ENCODE data around the gene DMAC2L. TPM values are rescaled to one million over a fixed set of nuclear protein-coding genes. Genes with fewer than 3 reads are reported as not detected.

The DMAC2L gene
- 10 to 100 TPM; 13.3 to 16.1 TPM for total RNA-seq

GRCh38 chr14:50311972-50312733 lies at the start of gene DMAC2L, which contains the start of gene L2HGDH:
TSS of gene DMAC2L (plus strand) at chr14:50312324. CDS start at chr14:50321488, 9,164 bp downstream.
TSS of gene L2HGDH (minus strand) at chr14:50312229. CDS start at chr14:50312150, 79 bp downstream.
- Mint-ChIP-seq H3K27ac (peak within 1 kb of the TSS; percentile 97), H3K4me3 (peak within 1 kb of the TSS; percentile 91), H3K36me3 (peaks cover 39% of the 10 kb centered on the region), H3K4me1 (peaks cover 46% of the 10 kb centered on the region), H3K9me3 (ENCODE audit: low read depth) (peaks cover 2% of the 10 kb centered on the region), H3K27me3 (no peaks in the 10 kb centered on the region)
- CTCF ChIA-PET = interaction anchor here (0.8 to 2.7 kb wide), 4 partner anchors 9 to 220 kb away, joined by 3 to 33 read pairs (median 4); partner anchors contain the start of genes MAP4K5 and SOS2
- DNase-seq (peak; percentile 93), ATAC-seq (peak; percentile 95)

DNA sequence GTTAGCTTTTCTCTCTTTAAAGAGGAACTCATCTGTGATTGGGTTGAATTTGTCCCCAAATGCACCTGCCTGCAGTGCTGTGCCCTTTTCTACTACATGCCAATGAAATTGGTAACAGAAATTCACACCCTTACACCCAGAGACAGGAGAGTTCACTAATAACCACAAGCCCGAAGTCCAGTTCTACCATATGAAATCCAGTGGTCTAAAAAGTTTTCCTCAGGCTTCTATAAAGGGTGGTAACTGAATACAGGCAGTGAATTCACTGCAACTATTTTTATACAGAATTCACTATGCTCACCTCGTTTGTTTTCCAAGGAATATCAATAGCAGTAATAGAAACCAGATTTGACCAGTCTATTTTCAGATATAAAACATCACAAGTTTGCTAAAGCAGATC lies 49.3 kb upstream of the DMAC2L start:
- no peaks in the 10 kb centered on the region for H3K9me3 Mint-ChIP-seq (ENCODE audit: low read depth)

DNA sequence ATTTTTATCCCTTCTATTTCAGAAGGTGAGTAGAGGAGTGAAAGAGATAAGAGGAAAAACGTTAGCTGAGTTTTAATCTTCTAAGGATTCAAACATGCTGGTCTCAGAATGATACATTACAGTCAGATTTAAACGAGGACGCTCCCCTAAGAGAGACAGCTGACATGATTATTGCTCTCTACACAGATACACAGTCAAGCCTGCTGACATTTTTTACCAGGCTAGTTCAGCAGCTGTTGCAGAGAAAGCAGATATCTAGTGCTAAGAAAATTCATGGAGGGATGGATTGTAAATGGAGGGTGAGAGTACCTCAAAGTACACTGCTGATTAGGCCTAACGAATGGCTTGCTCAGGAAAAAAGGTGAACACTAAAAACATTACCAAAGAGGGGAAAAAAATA lies 48.8 kb upstream of the DMAC2L start:
- no peaks in the 10 kb centered on the region for H3K9me3 Mint-ChIP-seq (ENCODE audit: low read depth)
- CTCF ChIA-PET = no interaction called here
- peaks cover 2% of the 10 kb centered on the region for H3K4me1 Mint-ChIP-seq
- no peak overlapping the region for H3K4me3 Mint-ChIP-seq
- H3K36me3 Mint-ChIP-seq = peaks cover 8% of the 10 kb centered on the region
- DNase-seq (no peak), ATAC-seq (no peak)
- no peaks in the 10 kb centered on the region for H3K27me3 Mint-ChIP-seq
- H3K27ac Mint-ChIP-seq = no peak overlapping the region

More for the DNA sequence above, 49.3 kb upstream of the DMAC2L start:
- Mint-ChIP-seq H3K4me3 (no peak overlapping the region), H3K36me3 (peaks cover 7% of the 10 kb centered on the region), H3K27me3 (no peaks in the 10 kb centered on the region), H3K27ac (no peak overlapping the region), H3K4me1 (peaks cover 2% of the 10 kb centered on the region)
- CTCF ChIA-PET = no interaction called here
- DNase-seq (no peak), ATAC-seq (no peak)

DNA sequence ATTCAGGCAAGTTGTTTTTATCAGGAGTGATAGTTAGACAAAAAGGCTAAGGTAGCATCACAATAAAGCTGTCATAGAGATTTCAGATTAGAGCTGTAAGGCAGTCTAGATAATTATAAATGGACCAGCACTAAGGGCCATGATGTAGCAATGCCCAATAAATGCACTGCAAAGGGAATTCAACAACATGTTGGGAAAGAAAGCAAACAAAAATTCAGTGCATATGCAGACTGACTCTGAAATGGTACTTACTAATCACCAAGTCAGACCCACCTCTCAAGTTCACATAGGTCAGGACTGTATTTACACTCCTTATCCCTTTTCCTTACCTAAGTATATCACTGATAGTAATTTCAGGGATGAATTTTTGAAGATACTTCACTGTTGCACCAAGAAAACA lies 47.1 kb upstream of the DMAC2L start:
- H3K9me3 Mint-ChIP-seq (ENCODE audit: low read depth) = no peaks in the 10 kb centered on the region
- DNase-seq = no peak

DNA sequence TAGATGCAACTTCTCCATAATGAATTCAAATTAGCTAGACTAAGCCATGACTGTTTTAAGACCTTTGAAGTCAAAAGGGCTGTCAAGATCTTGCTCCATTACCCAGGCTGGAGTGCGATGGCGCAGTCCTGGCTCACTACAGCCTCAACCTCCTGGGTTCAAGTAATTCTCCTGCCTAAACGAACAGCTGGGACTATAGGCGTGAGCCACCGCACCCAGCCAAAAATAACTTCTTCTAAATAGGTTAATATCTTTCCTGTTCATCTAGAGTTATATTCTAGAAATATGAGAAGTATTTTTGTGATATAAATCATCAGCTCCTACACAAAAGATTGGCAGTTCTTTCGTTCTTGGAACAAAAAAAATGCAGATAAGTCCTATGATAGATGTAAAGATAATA lies 41.2 kb upstream of the DMAC2L start:
- H3K27ac Mint-ChIP-seq = no peak overlapping the region
- no peak for DNase-seq
- H3K4me1 Mint-ChIP-seq = no peaks in the 10 kb centered on the region
- CTCF ChIA-PET = interaction anchor here (0.7 to 1.5 kb wide), 2 partner anchors 10 to 11 kb away, joined by 3 to 6 read pairs; no protein-coding TSS in a partner anchor
- no peak for ATAC-seq
- H3K36me3 Mint-ChIP-seq = peaks cover 2% of the 10 kb centered on the region
- no peak overlapping the region for H3K4me3 Mint-ChIP-seq
- no peaks in the 10 kb centered on the region for H3K9me3 Mint-ChIP-seq (ENCODE audit: low read depth)
- H3K27me3 Mint-ChIP-seq = no peaks in the 10 kb centered on the region

More for the DNA sequence above, 47.1 kb upstream of the DMAC2L start:
- Mint-ChIP-seq H3K4me1 (peaks cover 2% of the 10 kb centered on the region), H3K27me3 (no peaks in the 10 kb centered on the region), H3K27ac (no peak overlapping the region), H3K4me3 (no peak overlapping the region), H3K36me3 (peaks cover 9% of the 10 kb centered on the region)
- CTCF ChIA-PET = no interaction called here
- ATAC-seq = no peak

- Mint-ChIP-seq H3K4me3 (no peak overlapping the region), H3K4me1 (no peaks in the 10 kb centered on the region), H3K36me3 (peaks cover 2% of the 10 kb centered on the region), H3K27ac (no peak overlapping the region), H3K9me3 (ENCODE audit: low read depth) (no peaks in the 10 kb centered on the region), H3K27me3 (no peaks in the 10 kb centered on the region)
- CTCF ChIA-PET = no interaction called here
- ATAC-seq (no peak), DNase-seq (no peak)
Measured at GRCh38 chr14:50272498-50272897, 39.6 kb upstream of the DMAC2L start.

GRCh38 chr14:50285861-50286260 lies 26.3 kb upstream of the DMAC2L start:
- no peak overlapping the region for H3K27ac Mint-ChIP-seq
- ATAC-seq = no peak
- no peak for DNase-seq
- CTCF ChIA-PET = no interaction called here
- no peaks in the 10 kb centered on the region for H3K9me3 Mint-ChIP-seq (ENCODE audit: low read depth)
- H3K27me3 Mint-ChIP-seq = no peaks in the 10 kb centered on the region
- no peak overlapping the region for H3K4me3 Mint-ChIP-seq
- H3K4me1 Mint-ChIP-seq = no peaks in the 10 kb centered on the region
- H3K36me3 Mint-ChIP-seq = peaks cover 17% of the 10 kb centered on the region

GRCh38 chr14:50288146-50288545 lies 24.0 kb upstream of the DMAC2L start:
- CTCF ChIA-PET = interaction anchor here (1.0 kb wide), 1 partner anchor 55 kb away, joined by 4 read pairs; no protein-coding TSS in a partner anchor
- Mint-ChIP-seq H3K4me3 (no peak overlapping the region), H3K27me3 (no peaks in the 10 kb centered on the region)

GRCh38 chr14:50290306-50290705 lies 21.8 kb upstream of the DMAC2L start:
- peaks cover 36% of the 10 kb centered on the region for H3K36me3 Mint-ChIP-seq
- H3K4me1 Mint-ChIP-seq = no peaks in the 10 kb centered on the region
- DNase-seq (no peak), ATAC-seq (no peak)
- CTCF ChIA-PET = interaction anchor here (1.0 kb wide), 1 partner anchor 10 kb away, joined by 3 read pairs; no protein-coding TSS in a partner anchor
- H3K27ac Mint-ChIP-seq = no peak overlapping the region
- no peaks in the 10 kb centered on the region for H3K9me3 Mint-ChIP-seq (ENCODE audit: low read depth)
- H3K27me3 Mint-ChIP-seq = no peaks in the 10 kb centered on the region
- H3K4me3 Mint-ChIP-seq = no peak overlapping the region

More at GRCh38 chr14:50288146-50288545, 24.0 kb upstream of the DMAC2L start:
- Mint-ChIP-seq H3K36me3 (peaks cover 28% of the 10 kb centered on the region), H3K4me1 (no peaks in the 10 kb centered on the region), H3K9me3 (ENCODE audit: low read depth) (no peaks in the 10 kb centered on the region), H3K27ac (no peak overlapping the region)
- DNase-seq (no peak), ATAC-seq (no peak)

DNA sequence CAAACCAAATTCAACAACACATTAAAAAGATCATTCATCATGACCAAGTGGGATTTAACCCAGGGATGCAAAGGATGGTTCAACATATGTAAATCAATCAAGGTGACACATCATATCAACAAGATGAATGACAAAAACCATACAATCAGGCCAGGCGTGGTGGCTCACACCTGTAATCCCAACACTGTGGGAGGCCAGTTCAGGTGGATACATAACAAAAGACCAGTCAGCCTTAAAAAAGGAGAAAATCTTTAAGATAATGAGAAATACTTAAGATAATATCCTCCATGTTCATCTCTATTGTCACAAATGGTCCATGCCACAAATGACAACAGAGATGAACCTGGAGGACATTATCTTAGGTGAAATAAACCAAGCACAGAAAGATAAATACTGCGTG lies 12.5 kb upstream of the DMAC2L start:
- H3K4me1 Mint-ChIP-seq = peaks cover 8% of the 10 kb centered on the region
- ATAC-seq (no peak), DNase-seq (no peak)
- CTCF ChIA-PET = no interaction called here
- no peak overlapping the region for H3K4me3 Mint-ChIP-seq
- no peaks in the 10 kb centered on the region for H3K9me3 Mint-ChIP-seq (ENCODE audit: low read depth)
- H3K36me3 Mint-ChIP-seq = peaks cover 44% of the 10 kb centered on the region
- no peak overlapping the region for H3K27ac Mint-ChIP-seq
- H3K27me3 Mint-ChIP-seq = no peaks in the 10 kb centered on the region

DNA sequence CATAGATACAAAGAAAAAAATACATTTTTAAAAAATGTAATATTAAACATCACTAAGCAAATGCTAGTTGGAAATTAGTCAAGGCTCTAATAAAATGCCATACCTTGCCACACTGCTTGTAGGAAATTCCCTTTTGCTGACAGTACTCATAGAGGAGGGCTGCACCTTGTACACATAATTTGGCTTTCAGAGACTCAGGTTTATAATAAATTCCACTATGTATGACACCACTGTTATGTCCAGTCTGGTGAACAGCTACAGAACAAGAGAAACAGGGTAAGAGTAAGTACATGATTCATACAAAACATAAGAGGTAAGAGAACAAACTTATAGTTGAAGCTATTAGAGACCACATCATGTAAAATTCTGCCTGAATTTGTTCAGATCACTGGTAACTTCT lies 10.2 kb upstream of the DMAC2L start:
- DNase-seq (no peak), ATAC-seq (no peak)
- no peak overlapping the region for H3K4me3 Mint-ChIP-seq
- peaks cover 12% of the 10 kb centered on the region for H3K4me1 Mint-ChIP-seq
- CTCF ChIA-PET = interaction anchor here (1.5 kb wide), 1 partner anchor 9 kb away, joined by 5 read pairs; no protein-coding TSS in a partner anchor
- H3K27ac Mint-ChIP-seq = no peak overlapping the region
- H3K9me3 Mint-ChIP-seq (ENCODE audit: low read depth) = no peaks in the 10 kb centered on the region
- no peaks in the 10 kb centered on the region for H3K27me3 Mint-ChIP-seq
- peaks cover 47% of the 10 kb centered on the region for H3K36me3 Mint-ChIP-seq

- H3K4me3 Mint-ChIP-seq = no peak overlapping the region
- H3K4me1 Mint-ChIP-seq = peaks cover 14% of the 10 kb centered on the region
- H3K27me3 Mint-ChIP-seq = no peaks in the 10 kb centered on the region
- ATAC-seq (no peak), DNase-seq (no peak)
- H3K27ac Mint-ChIP-seq = no peak overlapping the region
- CTCF ChIA-PET = no interaction called here
- H3K36me3 Mint-ChIP-seq = peaks cover 40% of the 10 kb centered on the region
- no peaks in the 10 kb centered on the region for H3K9me3 Mint-ChIP-seq (ENCODE audit: low read depth)
Measured at GRCh38 chr14:50303744-50304471, 8.2 kb upstream of the DMAC2L start.

DNA sequence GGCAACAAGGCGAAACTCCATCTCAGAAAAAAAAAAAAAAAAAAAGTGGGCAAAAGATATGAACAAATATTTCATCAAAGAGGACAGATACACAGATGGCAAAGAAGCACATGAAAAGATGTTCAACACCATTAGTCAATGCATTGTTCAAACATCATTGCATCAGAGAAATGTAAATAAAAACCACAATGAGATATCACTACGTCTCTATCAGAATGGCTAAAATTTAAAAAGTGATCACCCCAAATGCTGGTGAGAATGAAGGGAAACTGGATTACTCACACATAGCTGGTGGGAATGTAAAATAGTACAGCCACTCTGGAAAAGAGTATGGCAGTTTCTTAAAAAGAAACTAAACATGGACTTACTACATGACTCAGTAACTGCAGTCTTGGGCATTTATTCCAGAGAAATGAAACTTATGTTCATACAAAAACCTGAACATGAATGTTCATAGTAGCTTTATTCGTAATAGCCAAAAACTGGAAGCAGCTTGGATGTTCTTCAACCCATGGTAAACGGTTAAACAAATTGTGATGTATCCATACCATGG lies 3.7 kb upstream of the DMAC2L start:
- Mint-ChIP-seq H3K27me3 (no peaks in the 10 kb centered on the region), H3K4me1 (peaks cover 36% of the 10 kb centered on the region), H3K9me3 (ENCODE audit: low read depth) (no peaks in the 10 kb centered on the region), H3K36me3 (peaks cover 18% of the 10 kb centered on the region), H3K27ac (no peak overlapping the region), H3K4me3 (no peak overlapping the region)
- CTCF ChIA-PET = interaction anchor here (1.0 to 1.7 kb wide), 2 partner anchors 13 to 16 kb away, joined by 3 to 4 read pairs; no protein-coding TSS in a partner anchor
- ATAC-seq (no peak), DNase-seq (no peak)
